Left cardiac atrium (tissue), 4 donors: Measurements from ENCODE around the gene CCDC167. TPM values are rescaled to one million over a fixed set of nuclear protein-coding genes. Genes with fewer than 3 reads are reported as not detected.
A peak's percentile ranks its signal among the peaks of the same experiment; 100 is the strongest.

ENCODE experiments used
- ATAC-seq, 2 donors: fragments of 200-7000 bp; cut with Tn5 transposase; one replicate each; pipeline ENCODE4 v1.9.1; 2020; ENCODE audit warnings: mild to moderate bottlenecking in 2 of 2, moderate library complexity in 2 of 2
- DNase-seq: peaks from one replicate; pipeline ENCODE4 v3.0.0-alpha.2; 2020
- intact Hi-C, 2 donors: fragments of 100-400 bp; cut with DNase I; formaldehyde crosslinking; loops; one replicate each; pipeline versions ENCODE4 v1.14.1 to v1.15.1; 2022 to 2023
- total RNA-seq, 2 donors: library from RNA; stranded (reverse); fragmentation: NEBNext Ultra II Directional; extraction: Animal tissue kit (Norgen Biotek cat#: 25700); gene quantifications; one replicate each; pipeline ENCODE4 v1.2.1, GENCODE V29; 2021
- donor health status: DM: no; HTN: yes; CAD: no.
- donor health status: DM: no; HTN: yes; CAD: no; lungs with severe emphysema.
- donor health status: DM: yes; HTN: yes; CAD: no.
- donor health status: Dilated cardiomyopathy.

CCDC167 gene
- total RNA-seq, 2 donors from 2014 or later, result 19.5 to 28.7 TPM

DNA sequence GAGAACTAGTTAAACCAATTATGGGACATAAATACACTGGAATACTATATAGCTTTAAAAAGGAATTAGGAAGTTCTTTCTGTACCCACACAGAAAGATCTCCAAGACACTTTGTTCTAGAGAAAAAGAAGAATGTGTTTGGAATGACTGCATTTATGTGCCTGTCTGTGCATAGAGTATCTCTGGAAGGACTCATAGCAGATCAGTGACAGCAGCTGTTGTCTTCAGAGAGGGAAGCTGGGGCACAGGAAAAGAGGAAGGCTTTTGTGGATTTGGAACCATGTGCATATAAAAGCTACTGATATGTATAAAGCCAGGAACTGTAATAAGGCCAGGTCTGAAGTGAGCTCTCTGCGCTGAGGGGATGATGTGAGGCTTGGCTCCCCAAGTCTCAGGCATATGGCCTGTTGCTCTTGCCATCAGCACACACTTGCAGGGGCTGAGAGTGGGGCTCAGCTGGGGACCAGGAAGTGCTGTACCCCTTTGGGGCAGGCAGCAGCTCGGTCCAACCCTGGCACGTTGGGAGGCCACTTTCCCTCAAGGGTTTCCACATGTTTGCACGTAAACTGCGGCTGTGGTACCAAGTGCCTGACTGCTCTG, 31.8 kb upstream of the CCDC167 start:
- ATAC-seq, result no peak
- intact Hi-C loops, result no loop called here

DNA sequence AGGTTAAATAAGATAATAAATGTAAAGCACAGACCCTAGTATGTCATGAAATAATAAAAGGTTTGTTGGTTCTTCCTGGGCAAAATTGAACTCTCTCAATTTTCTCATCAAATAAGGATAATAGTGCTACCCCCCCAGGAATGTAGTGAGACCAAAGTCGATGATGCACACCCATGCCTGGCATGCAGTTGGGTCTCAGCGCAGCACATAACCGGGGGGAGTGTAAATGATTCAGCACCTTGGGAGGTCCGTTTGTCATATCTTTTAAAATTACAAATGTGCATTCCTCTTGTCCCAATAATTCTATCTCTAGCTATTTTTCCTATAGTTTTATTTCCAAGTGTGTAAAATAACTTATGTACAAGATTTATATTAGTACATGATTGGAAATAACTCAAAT, 31.3 kb upstream of the CCDC167 start:
- ATAC-seq, result no peak
- intact Hi-C loops, result no loop called here

More for the DNA sequence above, 31.8 kb upstream of the CCDC167 start:
- DNase-seq, result no peak

DNA sequence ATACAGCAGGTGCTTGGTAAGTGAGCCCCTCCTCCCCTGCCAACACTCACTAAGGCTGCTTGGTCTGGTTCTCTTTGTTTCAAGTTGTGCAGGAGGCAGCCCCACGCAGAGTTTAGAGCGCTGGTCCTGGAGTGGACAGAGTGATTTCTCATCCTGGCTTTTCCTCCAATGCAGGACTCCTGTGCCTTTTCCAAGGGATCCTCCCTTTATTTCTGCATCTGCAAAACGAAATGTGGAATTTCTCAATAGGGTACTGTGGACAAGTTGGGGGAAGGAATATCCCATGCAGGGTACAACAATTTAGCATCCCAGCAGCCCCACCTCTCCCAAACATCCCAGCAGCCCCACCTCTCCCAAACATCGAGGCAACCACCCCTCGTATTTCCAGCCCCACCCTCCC, 30.6 kb upstream of the CCDC167 start:
- intact Hi-C loops, result no loop called here
- ATAC-seq, result no peak
- DNase-seq, result no peak

More for the DNA sequence above, 31.3 kb upstream of the CCDC167 start:
- DNase-seq, result no peak

DNA sequence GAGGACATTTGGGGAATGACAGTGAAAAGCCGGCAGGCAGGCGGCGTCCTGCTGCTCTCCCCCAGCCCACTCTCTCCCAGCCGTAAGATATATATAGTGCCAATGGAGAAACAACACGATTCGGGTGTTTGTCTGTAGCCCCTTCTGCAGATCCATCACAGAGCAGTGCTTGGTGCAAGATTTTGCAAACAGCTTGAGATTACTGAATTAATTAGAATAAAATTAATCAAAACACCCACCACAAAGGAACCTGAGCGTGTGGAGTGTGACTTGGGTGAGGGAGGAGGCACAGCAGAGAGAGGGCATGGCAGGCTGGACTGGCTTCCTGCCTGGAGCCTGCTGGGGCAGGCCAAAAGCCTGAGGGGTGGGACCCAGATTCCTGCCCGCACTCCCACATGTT, 28.8 kb upstream of the CCDC167 start:
- intact Hi-C loops, result no loop called here
- no peak for DNase-seq
- no peak for ATAC-seq

DNA sequence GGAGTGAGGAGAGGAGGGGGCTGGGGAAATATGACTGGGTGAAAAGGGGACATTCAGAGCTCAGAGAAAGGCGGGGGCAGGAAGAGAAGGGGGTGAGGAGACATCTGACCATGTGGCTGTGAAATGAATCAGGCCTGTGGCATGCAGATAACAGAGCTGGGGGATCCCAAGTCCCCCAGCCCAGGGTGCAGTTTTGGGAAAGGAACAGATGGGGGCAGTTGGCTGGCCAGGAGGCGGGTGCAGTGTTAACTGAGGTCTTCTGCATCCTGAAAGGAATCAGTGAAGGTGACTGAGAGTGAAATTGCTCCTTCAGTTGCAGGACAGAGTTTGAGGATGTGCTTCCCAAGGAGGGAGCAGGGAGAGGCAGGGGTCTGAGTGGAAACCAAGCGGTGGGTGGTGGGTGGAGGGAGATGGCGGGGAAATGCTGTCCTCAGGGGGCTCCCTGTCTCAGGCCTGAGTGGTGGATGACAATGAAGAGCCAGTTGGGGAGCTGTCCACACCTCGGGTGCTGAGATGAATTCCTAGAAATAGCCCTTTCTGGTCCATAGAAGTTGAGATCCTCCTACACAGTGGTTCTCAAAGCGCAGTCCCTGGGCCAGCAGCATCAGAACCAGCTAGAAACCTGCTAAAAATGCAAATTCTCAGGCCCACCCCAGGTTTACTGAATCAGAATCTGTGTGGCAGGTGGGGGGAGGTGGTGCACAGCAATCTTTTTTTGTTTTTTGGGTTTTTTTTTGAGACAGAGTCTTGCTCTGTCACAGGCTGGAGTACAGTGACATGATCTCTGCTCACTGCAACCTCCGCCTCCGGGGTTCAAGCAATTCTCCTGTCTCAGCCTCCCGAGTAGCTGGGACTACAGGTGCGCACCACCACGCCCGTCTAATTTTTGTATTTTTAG, 26.0 kb upstream of the CCDC167 start:
- intact Hi-C loops, result no loop called here
- no peak for ATAC-seq

DNA sequence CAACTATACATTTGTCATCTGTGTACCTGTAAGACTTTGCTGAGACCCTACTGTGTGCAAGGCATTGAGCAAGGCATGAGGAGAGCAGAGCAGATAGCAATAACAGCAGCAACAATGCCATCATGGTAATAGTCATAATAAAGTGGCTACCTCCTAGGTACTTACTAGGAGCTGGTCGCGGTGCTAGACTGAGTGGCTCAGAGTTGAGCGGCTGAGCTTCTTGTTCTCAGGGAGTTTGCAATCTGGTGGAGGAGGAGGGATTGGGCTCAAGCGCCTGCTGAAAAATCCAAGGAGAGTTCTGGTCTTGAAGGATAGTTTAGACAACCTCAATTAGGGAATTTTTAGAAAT, 25.3 kb upstream of the CCDC167 start:
- ATAC-seq (no peak), DNase-seq (no peak)
- intact Hi-C loops, result no loop called here

More for the DNA sequence above, 26.0 kb upstream of the CCDC167 start:
- no peak for DNase-seq

DNA sequence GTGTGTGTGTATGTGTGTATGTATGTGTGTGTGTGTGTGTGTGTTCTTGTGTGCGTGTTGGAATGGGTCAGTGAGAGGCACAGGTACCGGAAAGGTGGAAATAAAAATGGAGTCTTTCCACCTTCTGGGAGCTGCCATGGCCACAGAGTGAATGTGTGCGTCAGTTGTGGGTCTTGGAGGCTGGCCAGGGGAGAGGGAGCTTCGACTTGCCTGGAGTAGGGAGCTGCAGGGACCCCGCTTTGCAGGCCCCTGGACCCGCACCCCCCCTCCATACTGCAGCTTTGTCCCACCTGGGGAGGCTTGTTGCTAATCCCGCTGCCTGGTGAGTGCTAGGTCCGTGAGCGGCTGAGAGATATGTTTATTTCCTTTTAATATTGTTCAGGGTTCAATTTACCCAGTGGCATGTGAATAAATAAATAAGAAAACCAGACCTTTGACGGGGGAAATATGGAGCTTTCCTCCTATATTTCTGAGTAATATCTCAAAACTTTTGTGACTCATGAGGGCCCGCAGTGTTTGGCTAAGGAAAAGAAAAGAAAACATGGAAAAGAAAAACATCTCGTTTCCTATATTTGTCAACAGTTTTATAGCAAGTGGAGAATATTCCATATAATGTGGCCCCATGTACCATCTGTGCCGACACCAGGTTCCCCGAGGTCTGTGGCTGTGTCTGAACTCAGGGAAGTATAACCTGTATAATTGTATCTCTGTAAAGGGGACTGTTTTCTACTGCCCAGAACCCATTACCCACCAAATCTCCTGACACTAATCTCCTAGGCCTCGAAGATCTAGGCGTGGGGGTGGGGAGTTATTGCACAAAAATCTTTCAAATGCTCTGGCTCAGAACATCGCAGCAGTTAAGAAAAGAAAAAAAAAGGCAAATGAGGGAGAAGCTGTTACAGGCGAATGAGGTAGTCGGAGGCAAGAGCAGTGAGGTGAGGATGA, 24.6 kb upstream of the CCDC167 start:
- ATAC-seq, result no peak
- DNase-seq, result no peak
- intact Hi-C loops, result no loop called here

DNA sequence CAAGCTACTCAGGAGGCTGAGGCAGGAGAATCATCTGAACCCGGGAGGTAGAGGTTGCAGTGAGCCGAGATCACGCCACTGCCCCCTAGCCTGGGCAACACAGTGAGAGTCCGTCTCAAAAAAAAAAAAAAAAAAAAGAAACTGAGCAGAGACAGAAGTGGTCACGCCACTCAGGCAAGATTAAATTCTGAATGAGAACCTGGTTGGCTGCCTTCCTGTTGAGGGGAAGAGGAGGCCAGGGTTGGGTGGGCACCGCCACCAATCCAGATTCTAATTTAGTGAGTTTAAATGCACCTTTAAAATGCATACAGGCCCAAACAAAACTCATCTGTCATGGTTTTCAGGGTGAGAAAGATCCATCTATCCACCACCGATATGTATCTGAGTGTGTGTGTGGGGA, 23.7 kb upstream of the CCDC167 start:
- intact Hi-C loops, result no loop called here
- no peak for ATAC-seq
- no peak for DNase-seq

DNA sequence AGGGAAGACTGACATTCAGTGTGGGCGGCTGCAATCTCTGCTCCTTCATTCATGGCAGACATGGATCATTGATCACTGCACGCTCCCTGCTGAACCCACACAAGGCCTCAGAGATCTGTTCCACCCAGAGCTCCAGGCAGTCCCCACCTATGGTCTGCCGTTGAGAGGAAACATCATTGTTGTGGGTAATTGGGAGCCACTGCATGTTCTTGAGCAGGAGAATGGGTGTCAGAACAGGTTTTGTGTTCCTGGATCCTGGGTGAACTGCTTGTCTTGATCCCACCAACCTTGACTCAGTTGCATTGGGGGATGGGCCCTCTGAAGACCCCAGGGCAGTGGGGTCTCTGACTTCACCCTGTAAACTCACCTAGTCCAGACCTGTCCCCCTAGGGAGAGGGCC, 23.1 kb upstream of the CCDC167 start:
- DNase-seq, result no peak
- ATAC-seq, result no peak
- intact Hi-C loops, result no loop called here

DNA sequence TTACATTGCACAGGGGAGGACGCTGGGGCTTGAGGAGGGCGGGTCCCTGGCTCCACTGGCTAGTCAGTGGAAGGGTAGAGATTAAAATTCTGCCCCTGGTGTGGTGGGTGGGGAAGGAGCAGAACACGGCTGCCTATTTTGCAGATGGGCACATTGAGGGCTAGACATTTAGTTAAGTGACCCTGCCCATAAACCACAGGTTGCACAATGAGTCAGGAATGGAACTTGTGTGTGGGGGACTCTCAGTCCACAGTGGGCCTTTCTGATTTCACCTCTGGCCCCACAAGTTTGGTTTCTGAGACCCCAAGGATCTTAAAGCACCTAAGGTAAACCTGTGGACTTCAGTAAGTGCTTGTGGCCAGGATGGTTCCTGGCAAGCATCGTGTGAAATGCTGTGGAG, 22.0 kb upstream of the CCDC167 start:
- intact Hi-C loops, result no loop called here
- DNase-seq, result no peak
- ATAC-seq, result no peak

DNA sequence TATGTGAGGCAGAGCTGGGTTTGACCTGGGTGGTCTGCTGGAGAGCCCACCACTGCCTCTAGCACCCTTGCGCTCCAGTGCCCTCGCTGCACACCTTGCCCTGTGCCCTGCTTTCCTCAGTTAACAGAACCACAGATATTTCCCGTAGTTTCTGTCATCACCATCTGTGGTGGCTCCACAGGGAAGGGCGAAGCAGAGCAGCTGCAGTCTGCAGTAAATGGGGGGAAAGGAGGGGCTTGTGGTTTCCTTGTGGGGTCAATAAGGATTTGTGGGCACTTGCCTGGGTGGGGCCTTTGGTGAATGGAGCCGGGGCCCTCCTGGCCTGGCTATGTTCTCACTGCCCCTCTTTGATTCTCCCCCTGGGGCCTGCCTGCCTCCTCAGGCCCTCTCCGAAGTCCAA, 21.2 kb upstream of the CCDC167 start:
- ATAC-seq (no peak), DNase-seq (no peak)
- intact Hi-C loops, result no loop called here

DNA sequence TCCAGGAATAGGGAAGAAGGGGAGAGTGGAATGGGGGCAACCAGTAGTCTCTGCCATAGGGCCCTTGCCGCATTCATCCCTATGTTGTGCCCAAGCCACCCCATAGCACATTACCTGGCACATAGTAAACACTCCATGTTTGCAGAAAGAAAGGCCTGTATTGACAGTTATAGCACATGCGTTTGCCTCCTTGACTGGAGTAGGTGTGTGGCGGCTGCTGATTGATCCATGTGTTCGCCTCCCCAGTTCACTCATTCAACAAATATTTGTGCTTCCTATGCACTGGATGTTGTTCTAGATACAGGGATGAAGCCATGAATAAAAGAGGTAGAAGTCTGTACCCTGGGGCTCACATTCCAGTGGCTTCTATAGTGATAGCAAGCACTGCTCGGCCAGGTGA, 19.8 kb upstream of the CCDC167 start:
- ATAC-seq, result no peak
- intact Hi-C loops, result no loop called here
- no peak for DNase-seq

DNA sequence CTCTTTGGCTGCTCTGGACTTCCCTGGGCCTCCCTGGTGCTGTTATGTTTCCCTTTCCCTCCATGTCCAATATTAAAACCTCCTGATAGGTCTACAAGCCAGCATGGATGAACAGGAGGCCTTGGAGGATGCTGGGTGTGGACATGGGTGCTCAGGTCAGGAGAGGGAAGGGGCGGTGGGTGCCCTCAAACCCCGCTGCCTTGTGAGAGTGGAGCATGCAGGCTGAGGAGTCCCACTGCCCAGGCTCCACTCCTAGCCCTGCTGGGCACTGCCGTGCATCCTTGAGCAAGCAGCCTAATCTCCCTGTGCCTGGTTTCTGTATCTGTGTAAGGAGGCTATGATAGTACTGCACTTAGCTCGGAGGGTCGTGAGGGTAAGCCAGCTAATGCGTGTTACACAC, 18.4 kb upstream of the CCDC167 start:
- ATAC-seq, result no peak
- intact Hi-C loops, result no loop called here
- DNase-seq, result no peak

DNA sequence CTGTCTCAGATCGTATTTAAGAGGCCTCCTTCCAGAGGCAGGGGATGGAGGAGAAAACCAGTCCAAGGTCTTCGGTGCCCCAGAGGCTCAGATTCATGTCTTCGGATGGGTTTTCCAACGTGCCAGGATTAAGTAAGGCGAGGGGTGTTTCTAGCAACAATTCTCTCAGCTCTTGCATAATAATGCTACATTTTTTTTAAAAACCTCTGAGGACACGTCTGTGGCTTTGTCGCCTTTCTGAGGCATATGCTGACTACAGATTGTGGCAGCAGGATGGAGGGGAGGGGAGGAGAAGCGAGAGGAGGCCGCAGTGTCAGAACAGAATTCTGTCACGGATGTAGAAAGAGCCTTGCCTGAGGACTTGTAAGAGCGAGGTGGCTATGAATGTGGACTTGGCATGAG, 17.7 kb upstream of the CCDC167 start:
- peak; percentile 18 to 76 for ATAC-seq
- intact Hi-C loops, result no loop called here

DNA sequence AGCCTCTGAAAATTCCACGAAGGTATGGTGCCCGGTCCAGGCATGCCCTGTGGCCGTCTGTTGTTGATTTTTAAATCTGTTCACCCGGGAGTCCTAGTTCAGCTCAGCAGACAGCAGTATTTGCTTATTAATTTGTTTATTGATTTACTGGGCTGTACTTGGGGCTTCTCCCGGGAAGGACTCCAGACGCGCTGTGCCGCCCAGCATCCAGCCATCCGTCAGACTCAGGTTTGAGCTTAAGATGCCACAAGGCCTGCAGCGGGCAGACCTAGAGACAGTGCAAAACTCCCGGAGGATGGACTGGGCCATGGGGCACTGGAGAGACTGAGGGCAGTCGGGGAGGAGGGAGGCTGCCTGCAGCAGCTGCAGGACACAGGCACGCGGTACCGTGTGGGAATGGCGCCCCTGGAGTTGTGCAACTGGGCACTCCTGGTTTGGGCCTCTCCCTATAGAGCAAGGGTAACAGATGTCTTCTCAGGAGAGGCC, 17.3 kb upstream of the CCDC167 start:
- DNase-seq (no peak), ATAC-seq (peak in 1 of 2 donors; percentile 31)
- intact Hi-C loops, result no loop called here

More for the DNA sequence above, 17.7 kb upstream of the CCDC167 start:
- no peak for DNase-seq

DNA sequence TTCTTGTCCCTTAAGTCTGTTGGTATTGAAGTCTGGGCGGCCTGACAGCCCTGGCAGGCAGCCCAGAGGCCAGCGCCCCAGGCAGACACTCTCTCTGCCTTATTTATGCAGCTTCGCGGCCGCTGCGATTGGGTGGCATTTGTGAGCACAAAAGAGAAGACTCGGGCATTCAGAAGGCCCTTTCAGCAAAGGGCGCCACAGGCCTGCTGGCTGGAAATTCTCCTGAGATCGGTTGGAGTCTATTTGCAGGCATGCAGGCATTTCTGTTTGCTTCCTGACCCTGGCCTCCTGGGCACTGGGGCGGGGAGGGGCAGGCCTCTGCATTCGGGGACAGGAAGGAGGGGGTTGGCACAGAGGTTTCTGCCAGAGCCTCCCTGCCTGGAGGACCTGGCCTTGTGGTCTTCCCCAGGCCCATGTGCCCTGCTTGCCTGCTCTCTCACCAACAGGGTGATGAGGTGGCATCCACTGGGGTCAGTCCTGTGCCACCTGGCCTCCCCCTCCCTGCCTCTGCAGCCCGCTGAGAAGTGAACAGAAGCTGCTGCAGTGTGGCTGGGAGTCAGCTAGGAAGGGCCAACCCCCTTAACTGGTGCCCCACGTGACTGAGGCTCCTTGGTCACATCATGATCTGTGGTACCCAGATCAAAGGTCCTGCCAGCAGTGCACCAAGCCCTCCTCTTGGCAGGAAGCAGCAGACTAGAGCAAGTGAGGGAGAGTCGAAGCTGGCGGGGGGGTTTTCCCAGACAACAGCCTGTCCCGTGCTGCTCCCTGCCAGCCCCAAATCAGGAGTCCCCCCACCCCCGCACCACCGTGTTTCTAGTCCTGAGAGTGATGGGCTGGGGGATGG, 16.6 kb upstream of the CCDC167 start:
- DNase-seq (peak; percentile 33), ATAC-seq (peak; percentile 52 to 56)
- intact Hi-C loops, result no loop called here

DNA sequence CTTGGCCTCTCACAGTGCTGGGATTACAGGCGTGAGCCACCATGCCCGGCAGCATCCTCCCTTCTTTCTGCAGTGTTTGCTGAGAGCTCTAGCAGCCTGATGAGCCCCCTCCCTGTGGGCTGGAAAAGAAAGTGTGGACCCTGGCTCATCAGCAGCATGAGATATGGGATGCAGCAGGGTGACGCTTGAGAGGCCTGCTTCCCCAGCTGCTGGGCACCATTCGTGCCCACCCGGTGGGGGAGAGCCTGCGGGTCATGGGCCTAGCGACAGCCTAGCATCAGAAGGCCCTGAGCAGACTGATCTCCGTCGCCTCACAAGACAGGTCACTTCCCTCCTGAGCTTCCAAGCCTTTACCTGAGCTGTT, 16.0 kb upstream of the CCDC167 start:
- DNase-seq (no peak), ATAC-seq (peak in 1 of 2 donors; percentile 3)
- intact Hi-C loops, result no loop called here

DNA sequence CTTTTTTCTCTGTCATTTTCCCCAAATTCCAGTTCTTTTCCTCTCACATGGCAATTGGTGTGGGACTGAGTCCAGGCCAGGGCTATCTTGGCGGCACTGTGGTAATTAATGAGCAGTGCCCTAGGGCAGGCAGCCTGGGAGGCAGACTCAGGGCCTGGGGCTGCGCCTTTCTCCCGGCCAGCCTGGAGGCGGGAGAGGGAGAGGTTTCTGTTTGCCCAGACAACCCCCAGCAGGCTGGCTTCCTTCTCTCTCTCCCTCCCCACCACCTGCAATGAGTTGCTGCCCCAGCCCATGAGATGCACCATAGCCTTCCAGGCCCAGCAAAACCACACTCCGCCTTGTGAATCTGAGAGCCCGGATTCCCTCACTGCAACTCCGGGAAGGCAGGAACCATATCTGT, 15.1 kb upstream of the CCDC167 start:
- intact Hi-C loops, result no loop called here
- DNase-seq, result no peak
- ATAC-seq, result no peak

DNA sequence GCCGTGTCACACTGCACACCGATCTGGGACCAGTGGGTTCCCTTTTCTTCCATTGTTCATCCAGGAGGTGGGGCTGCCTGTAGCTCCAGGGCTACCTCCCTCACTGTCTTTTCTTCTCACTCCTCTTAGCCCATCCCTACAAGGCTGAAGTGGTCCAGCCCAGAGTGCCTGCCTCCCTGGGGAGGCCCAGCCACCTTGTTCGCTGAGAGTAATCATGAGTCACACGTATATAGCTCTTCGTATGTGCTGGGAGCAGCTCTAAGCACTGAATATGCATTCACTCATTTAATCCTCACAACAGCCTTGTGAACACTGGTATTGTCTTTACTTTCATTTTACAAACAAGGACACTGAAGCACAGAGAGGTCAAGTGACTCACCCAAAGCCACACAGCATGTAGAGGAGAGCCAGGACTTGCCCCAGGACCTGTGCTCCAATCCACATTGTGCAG, 14.7 kb upstream of the CCDC167 start:
- DNase-seq, result no peak
- ATAC-seq, result no peak
- intact Hi-C loops, result no loop called here
